ENCODE data around the gene SLC6A19. TPM values are rescaled to one million over a fixed set of nuclear protein-coding genes. Genes with fewer than 3 reads are reported as not detected.

Gene SLC6A19
- polyA plus RNA-seq, 3 donors = not detected

DNA sequence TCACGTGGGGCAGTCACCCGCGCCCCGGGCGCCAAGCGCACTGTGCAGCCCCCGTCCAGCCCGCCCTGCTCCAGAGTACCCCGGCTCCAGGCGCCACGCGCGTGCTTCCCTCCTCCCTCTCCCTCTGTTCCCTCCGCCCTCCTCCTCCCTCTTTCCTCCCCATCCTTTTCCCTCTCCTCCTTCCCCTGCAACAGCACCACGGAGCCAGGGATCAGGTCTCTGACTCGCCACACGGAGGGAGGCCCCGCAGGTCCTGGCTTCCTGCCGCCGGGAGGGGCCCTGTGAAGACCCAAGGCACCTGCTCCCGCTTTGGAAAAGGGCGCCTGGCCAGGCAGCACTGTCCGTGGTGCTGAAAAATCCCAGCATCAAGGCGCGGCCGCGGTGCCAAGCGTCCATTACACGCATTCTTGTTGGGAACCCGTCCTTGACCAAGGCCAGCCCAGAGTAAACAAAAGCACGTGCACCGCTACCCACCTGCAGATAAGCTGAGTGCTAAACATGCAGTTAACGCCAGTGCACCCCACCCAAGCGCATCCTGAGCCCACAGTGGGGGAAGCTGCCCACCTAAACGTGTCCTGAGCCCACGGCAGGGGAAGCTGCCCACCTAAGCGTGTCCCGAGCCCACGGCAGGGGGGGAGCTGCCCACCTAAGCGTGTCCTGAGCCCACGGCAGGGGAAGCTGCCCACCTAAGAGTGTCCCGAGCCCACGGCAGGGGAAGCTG is 45.5 kb downstream of the SLC6A19 start:
- TF ChIP-seq, protein P1, sequence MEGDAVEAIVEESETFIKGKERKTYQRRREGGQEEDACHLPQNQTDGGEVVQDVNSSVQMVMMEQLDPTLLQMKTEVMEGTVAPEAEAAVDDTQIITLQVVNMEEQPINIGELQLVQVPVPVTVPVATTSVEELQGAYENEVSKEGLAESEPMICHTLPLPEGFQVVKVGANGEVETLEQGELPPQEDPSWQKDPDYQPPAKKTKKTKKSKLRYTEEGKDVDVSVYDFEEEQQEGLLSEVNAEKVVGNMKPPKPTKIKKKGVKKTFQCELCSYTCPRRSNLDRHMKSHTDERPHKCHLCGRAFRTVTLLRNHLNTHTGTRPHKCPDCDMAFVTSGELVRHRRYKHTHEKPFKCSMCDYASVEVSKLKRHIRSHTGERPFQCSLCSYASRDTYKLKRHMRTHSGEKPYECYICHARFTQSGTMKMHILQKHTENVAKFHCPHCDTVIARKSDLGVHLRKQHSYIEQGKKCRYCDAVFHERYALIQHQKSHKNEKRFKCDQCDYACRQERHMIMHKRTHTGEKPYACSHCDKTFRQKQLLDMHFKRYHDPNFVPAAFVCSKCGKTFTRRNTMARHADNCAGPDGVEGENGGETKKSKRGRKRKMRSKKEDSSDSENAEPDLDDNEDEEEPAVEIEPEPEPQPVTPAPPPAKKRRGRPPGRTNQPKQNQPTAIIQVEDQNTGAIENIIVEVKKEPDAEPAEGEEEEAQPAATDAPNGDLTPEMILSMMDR (IDR thresholded peaks at IDR 0.05) = no peak
- H3K4me3 Mint-ChIP-seq = peak overlapping the region in 1 of 2 donors; percentile 60
- peaks cover 0 to 14% of the 10 kb centered on the region in 2 donors for H3K27me3 ChIP-seq (ENCODE audit: control insufficient read depth in 2 of 2, insufficient read depth in 2 of 2, low read length in 2 of 2)
- peaks cover 2 to 26% (median 4%) of the 10 kb centered on the region in 3 donors for H3K27me3 Mint-ChIP-seq (ENCODE audit: low read depth in 3 of 3)
- no peak overlapping the region for H3K4me3 ChIP-seq (replicated peaks in 1 of 3; ENCODE audit: low read depth in 2 of 3, low read length in 3 of 3)
- H3K9me3 Mint-ChIP-seq = peaks cover 0 to 2% (median 0%) of the 10 kb centered on the region in 7 donors
- H3K4me1 Mint-ChIP-seq = no peaks in the 10 kb centered on the region
- H3K36me3 Mint-ChIP-seq = no peaks in the 10 kb centered on the region
- H3K36me3 ChIP-seq (replicated peaks in 1 of 2; ENCODE audit: control insufficient read depth in 1 of 2, insufficient read depth in 2 of 2, low read length in 2 of 2) = no peaks in the 10 kb centered on the region
- no peak overlapping the region for H3K27ac Mint-ChIP-seq
- H3K79me2 ChIP-seq (ENCODE audit: insufficient read depth, low read length) = no peaks in the 10 kb centered on the region
- no peak overlapping the region for H3K4me2 ChIP-seq (replicated peaks; ENCODE audit: extremely low read depth, low read length, poor library complexity, severe bottlenecking)
- DNase-seq = no peak
- H3K9ac ChIP-seq (ENCODE audit: insufficient read depth, low read length, poor library complexity, severe bottlenecking) = no peak overlapping the region
- H3K27ac ChIP-seq (ENCODE audit: low read depth in 1 of 2, low read length in 2 of 2) = no peak overlapping the region
- 26% methylated on average over 42 of the region's 43 CpGs for WGBS (ENCODE audit: insufficient coverage)
- no peaks in the 10 kb centered on the region for H3K9me3 ChIP-seq (replicated peaks in 1 of 2; ENCODE audit: control insufficient read depth in 1 of 2, insufficient read depth in 1 of 2, low read length in 2 of 2)
- intact Hi-C loops (cut with micrococcal nuclease) = no loop called here
- H3K4me1 ChIP-seq (ENCODE audit: control insufficient read depth in 1 of 2, insufficient read depth in 2 of 2, low read length in 2 of 2) = no peaks in the 10 kb centered on the region
- no peaks in the 10 kb centered on the region for H4K20me1 ChIP-seq (ENCODE audit: insufficient read depth, low read length)
- no peak overlapping the region for H2AFZ ChIP-seq (ENCODE audit: insufficient read depth, low read depth, low read length, poor library complexity, severe bottlenecking)

DNA sequence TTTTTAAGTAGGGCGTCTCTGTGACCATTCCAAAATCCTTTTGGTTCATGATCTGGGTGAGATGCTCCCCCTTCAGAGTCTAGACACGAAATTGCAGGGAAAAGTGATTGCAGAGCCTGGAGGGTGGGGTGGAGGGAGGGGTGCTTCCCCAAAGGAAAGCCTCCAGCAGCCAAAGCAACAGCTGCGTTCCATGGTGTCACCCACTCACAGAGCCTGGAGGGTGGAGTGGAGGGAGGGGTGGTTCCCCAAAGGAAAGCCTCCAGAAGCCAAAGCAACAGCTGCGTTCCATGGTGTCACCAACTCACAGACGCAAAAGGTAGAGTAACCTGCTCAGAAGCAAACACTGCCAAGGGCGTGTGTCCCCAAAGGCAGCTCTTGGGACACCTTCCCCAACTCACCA is 46.4 kb downstream of the SLC6A19 start:
- no peaks in the 10 kb centered on the region for H3K36me3 ChIP-seq (replicated peaks in 1 of 2; ENCODE audit: control insufficient read depth in 1 of 2, insufficient read depth in 2 of 2, low read length in 2 of 2)
- no peak overlapping the region for H3K4me2 ChIP-seq (replicated peaks; ENCODE audit: extremely low read depth, low read length, poor library complexity, severe bottlenecking)
- peaks cover 0 to 14% of the 10 kb centered on the region in 2 donors for H3K27me3 ChIP-seq (ENCODE audit: control insufficient read depth in 2 of 2, insufficient read depth in 2 of 2, low read length in 2 of 2)
- no peak overlapping the region for H3K27ac Mint-ChIP-seq
- intact Hi-C loops (cut with micrococcal nuclease) = no loop called here
- no peak overlapping the region for H3K4me3 ChIP-seq (replicated peaks in 1 of 3; ENCODE audit: low read depth in 2 of 3, low read length in 3 of 3)
- no peaks in the 10 kb centered on the region for H3K4me1 Mint-ChIP-seq
- no peaks in the 10 kb centered on the region for H4K20me1 ChIP-seq (ENCODE audit: insufficient read depth, low read length)
- no peak for DNase-seq
- peaks cover 0 to 2% (median 0%) of the 10 kb centered on the region in 7 donors for H3K9me3 Mint-ChIP-seq
- no peak overlapping the region for H3K9ac ChIP-seq (ENCODE audit: insufficient read depth, low read length, poor library complexity, severe bottlenecking)
- TF ChIP-seq, protein P1 (IDR thresholded peaks at IDR 0.05) = no peak
- no peaks in the 10 kb centered on the region for H3K36me3 Mint-ChIP-seq
- H3K4me1 ChIP-seq (ENCODE audit: control insufficient read depth in 1 of 2, insufficient read depth in 2 of 2, low read length in 2 of 2) = no peaks in the 10 kb centered on the region
- 80% methylated on average over 3 of the region's 6 CpGs for WGBS (ENCODE audit: insufficient coverage)
- H3K79me2 ChIP-seq (ENCODE audit: insufficient read depth, low read length) = no peaks in the 10 kb centered on the region
- H3K27me3 Mint-ChIP-seq (ENCODE audit: low read depth in 3 of 3) = peaks cover 2 to 26% (median 4%) of the 10 kb centered on the region in 3 donors
- no peaks in the 10 kb centered on the region for H3K9me3 ChIP-seq (replicated peaks in 1 of 2; ENCODE audit: control insufficient read depth in 1 of 2, insufficient read depth in 1 of 2, low read length in 2 of 2)
- H3K27ac ChIP-seq (ENCODE audit: low read depth in 1 of 2, low read length in 2 of 2) = no peak overlapping the region
- H3K4me3 Mint-ChIP-seq = peak overlapping the region in 1 of 2 donors; percentile 2
- no peak overlapping the region for H2AFZ ChIP-seq (ENCODE audit: insufficient read depth, low read depth, low read length, poor library complexity, severe bottlenecking)

Data from CD14-positive monocyte (primary cell).